CD4-positive, alpha-beta T cell treated with Interleukin-12 subunit alpha and Interleukin-12 subunit beta, for 1 hour (primary cell): ENCODE data around the gene TBC1D5.
"Not testable (repeated sequence)": the region's sequence is repeated elsewhere in the genome, so short reads cannot be mapped to it uniquely, and the experiment has no call there.

Experiments used
- DNase-seq: peaks from one replicate; pipeline ENCODE4 v3.0.0-alpha.2; 2020

The TBC1D5 gene

GRCh38 chr3:17583530-17583929, 158.9 kb downstream of the TBC1D5 start:
- no peak for DNase-seq

DNA sequence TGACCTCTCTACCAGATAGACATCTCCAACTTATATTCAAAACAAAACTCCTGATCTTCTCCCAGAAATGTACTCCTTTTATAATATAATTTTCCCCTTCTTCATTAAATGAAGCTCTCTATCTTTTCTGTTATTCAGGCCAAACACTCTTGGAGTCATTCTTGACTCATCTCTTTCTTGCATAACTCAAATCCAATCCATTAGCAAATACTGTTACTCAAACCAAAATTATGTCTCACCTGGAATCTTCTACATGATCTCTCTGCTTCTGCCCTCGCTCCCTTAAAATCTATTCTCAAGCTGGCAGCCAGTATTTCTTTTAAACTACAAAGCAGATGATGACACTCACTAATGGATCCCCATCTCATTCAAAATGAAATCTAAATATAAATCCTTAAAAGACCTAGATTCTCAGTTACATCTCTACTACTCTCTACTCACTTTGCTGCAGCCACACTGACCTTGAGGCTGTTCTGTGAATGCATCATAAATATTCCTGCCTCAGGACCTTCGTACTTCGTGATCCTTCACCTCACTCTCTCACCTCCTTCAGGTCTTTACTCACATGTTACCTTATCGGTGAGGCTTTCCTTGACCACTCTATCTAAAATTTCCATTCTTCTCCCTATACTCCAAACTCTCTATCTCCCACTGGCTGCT, 160.9 kb downstream of the TBC1D5 start:
- DNase-seq = no peak

- no peak for DNase-seq
These were observed 161.5 kb downstream of the TBC1D5 start for GRCh38 chr3:17580901-17581300.

GRCh38 chr3:17579289-17580031, 163.0 kb downstream of the TBC1D5 start:
- no peak for DNase-seq

GRCh38 chr3:17577796-17578520, 164.5 kb downstream of the TBC1D5 start:
- no peak for DNase-seq

- no peak for DNase-seq
These were observed 169.0 kb downstream of the TBC1D5 start for GRCh38 chr3:17573396-17573795.

DNA sequence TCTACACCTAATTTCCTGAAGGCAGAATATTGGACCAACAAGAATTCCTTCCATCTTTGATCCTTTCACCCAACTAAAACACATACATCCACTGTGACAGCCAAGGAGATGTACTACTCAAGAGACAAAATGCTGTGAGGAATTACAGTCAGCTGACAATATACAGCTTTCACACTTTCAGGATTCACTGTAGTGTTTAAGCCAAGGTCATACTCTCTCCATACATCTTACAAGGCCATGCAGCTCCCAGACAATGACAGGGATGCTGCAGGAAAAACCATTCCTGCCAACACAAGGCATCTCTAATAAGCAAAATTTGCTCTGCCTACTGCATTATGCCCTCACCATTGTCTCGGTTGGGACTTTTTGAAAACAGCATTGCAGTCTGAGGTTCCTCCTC, 170.7 kb downstream of the TBC1D5 start:
- no peak for DNase-seq

- DNase-seq = no peak
These were observed 179.6 kb downstream of the TBC1D5 start for GRCh38 chr3:17562845-17563244.

DNA sequence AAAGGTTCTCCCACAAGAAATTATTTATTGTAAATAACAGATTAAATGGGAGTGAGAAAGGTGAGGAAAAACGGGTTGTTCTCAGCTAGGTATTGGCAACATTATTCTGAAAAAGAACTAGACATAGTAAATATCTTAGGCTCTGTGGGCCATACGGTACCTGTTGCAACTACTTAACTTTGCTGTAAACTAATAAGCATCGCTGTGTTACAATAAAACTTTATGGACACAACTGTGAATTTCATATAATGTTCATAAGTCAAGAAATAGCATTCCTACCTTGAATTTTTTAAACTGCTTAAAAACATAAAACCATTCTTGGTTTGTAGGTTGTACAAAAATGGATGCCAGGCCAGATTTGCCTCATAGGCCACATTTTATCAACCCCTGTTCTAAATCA, 183.9 kb downstream of the TBC1D5 start:
- no peak for DNase-seq

- DNase-seq = no peak
These were observed 184.5 kb downstream of the TBC1D5 start for GRCh38 chr3:17557749-17558463.

- no peak for DNase-seq
These were observed 186.9 kb downstream of the TBC1D5 start for GRCh38 chr3:17555525-17555924.

DNA sequence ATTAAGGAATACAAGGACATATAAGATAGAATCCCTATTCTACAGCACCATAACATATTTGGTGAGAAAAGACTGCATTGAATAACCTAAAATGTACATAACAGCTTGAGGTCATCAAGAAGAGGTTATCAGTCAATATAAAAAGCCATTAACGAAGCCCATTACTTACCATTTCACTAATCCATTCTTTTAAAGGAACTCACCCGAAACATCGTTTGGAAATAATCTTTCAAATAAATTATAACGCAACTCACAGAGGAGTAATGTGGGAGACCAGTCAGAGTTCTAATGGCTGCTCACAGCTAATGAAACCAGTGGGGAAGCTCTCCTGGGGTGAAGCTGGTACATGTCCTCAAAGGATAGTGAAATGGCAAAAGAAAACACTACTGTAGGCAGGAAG, 188.4 kb downstream of the TBC1D5 start:
- DNase-seq = no peak

GRCh38 chr3:17553080-17553479, 189.4 kb downstream of the TBC1D5 start:
- no peak for DNase-seq

DNA sequence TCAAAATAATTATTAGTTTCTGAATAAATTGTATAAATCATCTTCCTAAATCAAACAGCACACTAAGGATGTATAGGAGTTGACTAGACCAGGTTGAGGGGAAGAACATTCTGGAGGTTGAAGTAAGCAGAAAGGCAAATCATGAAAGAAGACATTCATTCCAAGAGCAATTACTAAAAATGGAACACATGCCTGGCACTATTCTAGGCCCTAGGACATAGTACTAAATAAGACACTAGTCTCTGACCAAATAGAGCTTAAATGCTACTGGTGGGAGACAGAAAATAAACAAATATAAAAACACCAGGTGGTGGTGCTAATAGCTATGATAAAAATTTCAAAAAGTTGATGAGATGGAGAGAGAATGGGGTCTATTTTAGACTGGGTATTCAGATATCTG, 190.1 kb downstream of the TBC1D5 start:
- no peak for DNase-seq

DNA sequence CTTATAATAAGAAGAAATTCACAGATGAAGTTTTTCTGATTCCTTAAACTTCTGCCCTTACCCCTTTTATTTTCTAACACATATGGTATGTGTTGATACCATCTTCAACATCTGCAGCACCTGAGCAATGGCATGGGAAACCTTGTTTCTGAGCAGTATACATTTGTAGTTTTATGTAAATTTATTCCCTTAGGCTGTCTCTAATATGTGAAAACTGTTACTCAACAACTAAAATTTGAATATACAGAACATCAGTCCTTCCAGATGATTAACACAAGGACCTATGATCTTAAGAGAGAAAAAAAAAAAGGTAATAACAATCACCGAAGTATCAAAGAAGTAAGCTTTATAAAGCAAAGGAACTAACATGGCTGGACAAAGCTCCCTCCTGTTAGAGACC, 190.5 kb downstream of the TBC1D5 start:
- no peak for DNase-seq

DNA sequence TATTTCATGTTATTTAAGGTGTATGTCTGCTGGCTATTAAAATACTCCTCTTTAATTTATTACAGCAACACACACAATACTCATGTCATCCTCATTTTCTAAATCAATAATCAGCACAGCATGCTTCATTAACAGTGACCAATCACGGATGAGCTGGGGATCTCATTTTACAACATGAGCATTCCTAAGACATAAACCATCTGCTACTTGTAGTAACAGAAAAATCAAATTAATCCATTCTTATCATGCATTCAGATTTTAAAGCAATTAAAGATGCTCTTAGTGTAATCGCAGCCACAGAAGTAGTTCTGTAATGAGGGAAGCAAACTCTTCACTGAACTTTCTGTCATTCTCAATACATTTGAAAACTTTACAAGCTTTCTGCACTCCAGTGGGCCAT, 191.1 kb downstream of the TBC1D5 start:
- DNase-seq = no peak

- no peak for DNase-seq
These were observed 191.8 kb downstream of the TBC1D5 start for GRCh38 chr3:17550624-17551023.

GRCh38 chr3:17546500-17547255, 195.8 kb downstream of the TBC1D5 start:
- DNase-seq = no peak

GRCh38 chr3:17544632-17545031, 197.8 kb downstream of the TBC1D5 start:
- DNase-seq = no peak

GRCh38 chr3:17542591-17542990, 199.8 kb downstream of the TBC1D5 start:
- DNase-seq = no peak

DNA sequence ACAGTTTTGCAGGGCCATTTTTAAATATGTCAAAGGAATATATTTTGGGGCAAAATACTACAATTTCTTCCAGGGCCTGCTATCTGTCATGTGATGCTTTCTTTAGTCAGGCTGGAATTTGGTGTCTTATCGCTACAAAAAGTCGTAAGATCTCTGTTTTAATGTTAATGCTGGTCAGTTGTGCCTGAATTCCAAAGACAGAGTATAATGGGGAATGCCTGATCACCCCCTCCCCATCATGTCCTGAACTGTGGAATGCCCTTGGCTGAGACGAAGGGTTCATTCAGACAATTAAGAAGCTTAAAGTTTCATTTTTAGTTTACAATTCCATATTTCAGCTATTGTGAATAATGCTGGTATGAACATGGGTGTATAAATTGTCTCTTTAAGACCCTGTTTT, 203.0 kb downstream of the TBC1D5 start:
- no peak for DNase-seq

DNA sequence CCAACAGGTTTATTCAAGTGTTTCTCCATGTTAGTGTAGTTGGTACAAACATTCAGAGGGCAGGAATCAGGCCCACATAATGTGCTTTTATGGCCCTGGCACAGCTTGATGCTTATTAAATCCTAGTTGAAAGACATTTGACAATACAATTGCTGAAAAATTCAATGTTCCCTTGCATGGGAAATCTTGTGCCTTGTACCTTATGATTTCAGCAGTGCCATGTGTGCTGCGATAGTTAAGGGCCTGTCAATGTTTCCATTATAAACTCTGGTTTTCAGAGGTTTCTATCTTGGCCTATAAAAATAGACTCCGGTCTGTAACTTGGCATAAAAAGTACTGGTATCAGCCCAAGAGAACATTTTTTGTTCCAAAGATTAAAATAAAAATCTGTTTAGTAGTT, 207.2 kb downstream of the TBC1D5 start:
- DNase-seq = no peak

DNA sequence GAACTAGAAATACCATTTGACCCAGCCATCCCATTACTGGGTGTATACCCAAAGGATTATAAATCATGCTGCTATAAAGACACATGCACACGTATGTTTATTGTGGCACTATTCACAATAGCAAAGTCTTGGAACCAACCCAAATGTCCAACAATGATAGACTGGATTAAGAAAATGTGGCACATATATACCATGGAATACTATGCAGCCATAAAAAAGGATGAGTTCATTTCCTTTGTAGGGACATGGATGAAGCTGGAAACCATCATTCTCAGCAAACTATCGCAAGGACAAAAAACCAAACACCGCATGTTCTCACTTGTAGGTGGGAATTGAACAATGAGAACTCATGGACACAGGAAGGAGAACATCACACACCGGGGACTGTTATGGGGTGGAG, 210.0 kb downstream of the TBC1D5 start:
- DNase-seq = not testable (repeated sequence)
